ENCODE results near the gene CFD.
"Not testable (repeated sequence)": the region's sequence is repeated elsewhere in the genome, so short reads cannot be mapped to it uniquely, and the experiment has no call there.

CFD gene

GRCh38 chr19:858868-859843 lies at the start of gene CFD:
CFD (plus strand) TSS chr19:859664; CDS start chr19:859690, 26 bp downstream.
- no peak for DNase-seq (ENCODE audit: low read depth, low spot score)

- DNase-seq (ENCODE audit: low read depth, low spot score), result no peak
These were observed 49.2 kb upstream of the CFD start for GRCh38 chr19:810077-810855.

- no peak for DNase-seq (ENCODE audit: low read depth, low spot score)
These were observed 48.5 kb upstream of the CFD start for GRCh38 chr19:810883-811489.

- DNase-seq (ENCODE audit: low read depth, low spot score), result no peak
These were observed 47.9 kb upstream of the CFD start for GRCh38 chr19:811506-812048.

GRCh38 chr19:812049-812746 lies 47.3 kb upstream of the CFD start:
- DNase-seq (ENCODE audit: low read depth, low spot score), result no peak

GRCh38 chr19:812747-813218 lies 46.7 kb upstream of the CFD start:
- DNase-seq (ENCODE audit: low read depth, low spot score), result no peak

- DNase-seq (ENCODE audit: low read depth, low spot score), result no peak
These were observed 46.0 kb upstream of the CFD start for GRCh38 chr19:813219-814151.

- no peak for DNase-seq (ENCODE audit: low read depth, low spot score)
These were observed 45.0 kb upstream of the CFD start for GRCh38 chr19:814152-815078.

GRCh38 chr19:815079-815774 lies 44.2 kb upstream of the CFD start:
- DNase-seq (ENCODE audit: low read depth, low spot score), result no peak

GRCh38 chr19:815775-816499 lies 43.5 kb upstream of the CFD start:
- DNase-seq (ENCODE audit: low read depth, low spot score), result no peak

GRCh38 chr19:816500-816857 lies 43.0 kb upstream of the CFD start:
- DNase-seq (ENCODE audit: low read depth, low spot score), result no peak

GRCh38 chr19:820212-820611 lies 39.3 kb upstream of the CFD start:
- DNase-seq (ENCODE audit: low read depth, low spot score), result not testable (repeated sequence)

GRCh38 chr19:821231-821824 lies 38.1 kb upstream of the CFD start:
- DNase-seq (ENCODE audit: low read depth, low spot score), result no peak

- DNase-seq (ENCODE audit: low read depth, low spot score), result no peak
These were observed 37.5 kb upstream of the CFD start, which contains the start of gene PLPPR3 for GRCh38 chr19:821825-822503. PLPPR3 (minus strand) TSS chr19:821955; CDS start chr19:821559, 396 bp downstream.

- DNase-seq (ENCODE audit: low read depth, low spot score), result no peak
These were observed 35.8 kb upstream of the CFD start for GRCh38 chr19:823565-824121.

- no peak for DNase-seq (ENCODE audit: low read depth, low spot score)
These were observed 34.6 kb upstream of the CFD start for GRCh38 chr19:824885-825284.
